Measurements from ENCODE around the gene PPT1. TPM values are rescaled to one million over a fixed set of nuclear protein-coding genes. Genes with fewer than 3 reads are reported as not detected.
A peak's percentile ranks its signal among the peaks of the same experiment; 100 is the strongest.

The PPT1 gene
- polyA plus RNA-seq, 4 donors = 103 to 134 (median 122) TPM

- peak; percentile 15 to 47 (median 34) for DNase-seq (ENCODE audit: low read depth in 4 of 4, low spot score in 3 of 4)
Measured at GRCh38 chr1:40032240-40032891, 64.7 kb downstream of the PPT1 start.

GRCh38 chr1:40030528-40031135 lies 66.4 kb downstream of the PPT1 start:
- no peak for DNase-seq (ENCODE audit: low read depth in 4 of 4, low spot score in 3 of 4)

- DNase-seq (ENCODE audit: low read depth in 4 of 4, low spot score in 3 of 4) = no peak
Measured at GRCh38 chr1:40029608-40030007, 67.4 kb downstream of the PPT1 start.

- no peak for DNase-seq (ENCODE audit: low read depth in 4 of 4, low spot score in 3 of 4)
Measured at GRCh38 chr1:40027647-40028046, 69.4 kb downstream of the PPT1 start.

- no peak for DNase-seq (ENCODE audit: low read depth in 4 of 4, low spot score in 3 of 4)
Measured at GRCh38 chr1:40024671-40025070, 72.4 kb downstream of the PPT1 start.

GRCh38 chr1:40023379-40023944 lies 73.6 kb downstream of the PPT1 start:
- DNase-seq (ENCODE audit: low read depth in 4 of 4, low spot score in 3 of 4) = no peak

Other genes with a start within 250 kb of the PPT1 start
- 10 to 100 TPM; 30.8 to 34.4 (median 32.3) TPM for gene TRIT1, start 213.7 kb downstream of the PPT1 start, polyA plus RNA-seq (ENCODE audit: insufficient read length in 4 of 4)
- gene MYCL, start 195.3 kb downstream of the PPT1 start, polyA plus RNA-seq (ENCODE audit: insufficient read length in 4 of 4) = 10 to 100 TPM in 2 of 4 donors, 1 to 10 TPM in 2; 7.8 to 11.5 (median 9.6) TPM
- 1 to 10 TPM; 2.2 to 3.2 (median 2.8) TPM for gene MFSD2A, start 142.1 kb downstream of the PPT1 start, polyA plus RNA-seq (ENCODE audit: insufficient read length in 4 of 4)
- gene CAP1, start 56.5 kb downstream of the PPT1 start, polyA plus RNA-seq (ENCODE audit: insufficient read length in 4 of 4) = 100 to 1,000 TPM; 179 to 207 (median 194) TPM
- gene RLF, start 64.1 kb upstream of the PPT1 start, polyA plus RNA-seq (ENCODE audit: insufficient read length in 4 of 4) = 10 to 100 TPM; 22.1 to 26.8 (median 24.4) TPM
- gene TMCO2, start 150.7 kb upstream of the PPT1 start, polyA plus RNA-seq (ENCODE audit: insufficient read length in 4 of 4) = not detected
- gene ZMPSTE24, start 161.0 kb upstream of the PPT1 start, polyA plus RNA-seq (ENCODE audit: insufficient read length in 4 of 4) = 10 to 100 TPM; 57.6 to 68.3 (median 66.0) TPM
- gene COL9A2, start 220.0 kb upstream of the PPT1 start, polyA plus RNA-seq (ENCODE audit: insufficient read length in 4 of 4) = 10 to 100 TPM; 18.8 to 32.0 (median 23.5) TPM